ENCODE results near the gene CTNNA2.

The CTNNA2 gene

GRCh38 chr2:80351231-80351630 lies 838.4 kb downstream of the CTNNA2 start:
- DNase-seq: no peak

GRCh38 chr2:80354858-80355257 lies 842.0 kb downstream of the CTNNA2 start:
- no peak for DNase-seq

GRCh38 chr2:80361904-80362303 lies 849.1 kb downstream of the CTNNA2 start:
- no peak for DNase-seq

- DNase-seq: no peak
Observed at GRCh38 chr2:80363330-80363729, 850.5 kb downstream of the CTNNA2 start.

GRCh38 chr2:80363791-80364349 lies 851.0 kb downstream of the CTNNA2 start:
- DNase-seq: no peak

- DNase-seq: no peak
Observed at GRCh38 chr2:80364524-80365212, 851.8 kb downstream of the CTNNA2 start.

GRCh38 chr2:80365762-80366161 lies 852.9 kb downstream of the CTNNA2 start:
- DNase-seq: no peak

- no peak for DNase-seq
Observed at GRCh38 chr2:80370375-80371009, 857.6 kb downstream of the CTNNA2 start.

DNA sequence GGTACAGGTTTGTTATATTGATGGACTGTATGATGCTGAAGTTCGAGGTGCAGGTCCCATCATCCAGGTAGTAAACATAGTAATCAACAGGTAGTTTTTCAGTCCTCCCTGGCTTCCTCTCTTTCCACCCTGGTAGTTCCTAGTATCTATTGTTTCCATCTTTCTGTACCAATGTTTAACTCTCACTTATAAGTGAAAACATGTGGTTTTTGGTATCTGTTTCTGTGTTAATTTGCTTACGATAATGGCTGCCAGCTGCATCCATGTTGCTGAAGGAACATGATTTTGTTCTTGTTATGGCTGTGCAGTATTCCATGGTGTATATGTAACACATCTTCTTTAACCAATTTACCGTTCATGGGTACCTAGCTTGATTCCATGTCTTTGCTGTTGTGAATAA lies 861.3 kb downstream of the CTNNA2 start:
- DNase-seq: no peak

GRCh38 chr2:80377071-80377470 lies 864.2 kb downstream of the CTNNA2 start:
- no peak for DNase-seq

GRCh38 chr2:80380736-80381135 lies 867.9 kb downstream of the CTNNA2 start:
- DNase-seq: no peak

- no peak for DNase-seq
Observed at GRCh38 chr2:80381666-80382065, 868.8 kb downstream of the CTNNA2 start.

DNA sequence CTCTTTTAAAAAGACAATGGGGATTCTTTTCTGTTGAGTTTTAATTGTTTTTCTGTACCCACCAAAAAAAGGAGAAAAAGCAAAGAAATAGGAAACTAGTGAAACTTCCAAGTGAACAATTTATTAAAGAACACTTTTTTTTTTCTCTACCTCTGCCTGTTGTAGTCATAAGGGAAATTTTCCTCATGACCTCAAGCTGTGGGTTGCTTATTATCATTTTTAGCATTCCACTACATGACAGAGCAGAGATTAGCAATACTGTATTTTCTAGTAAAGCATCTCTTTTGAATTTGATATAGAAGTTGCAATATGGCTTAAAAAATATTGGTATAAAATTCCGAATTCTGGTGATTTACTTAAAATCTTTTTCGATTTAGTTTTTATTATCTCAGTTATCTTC lies 879.6 kb downstream of the CTNNA2 start:
- DNase-seq: no peak

- DNase-seq: no peak
Observed at GRCh38 chr2:80393991-80394390, 881.1 kb downstream of the CTNNA2 start.

DNA sequence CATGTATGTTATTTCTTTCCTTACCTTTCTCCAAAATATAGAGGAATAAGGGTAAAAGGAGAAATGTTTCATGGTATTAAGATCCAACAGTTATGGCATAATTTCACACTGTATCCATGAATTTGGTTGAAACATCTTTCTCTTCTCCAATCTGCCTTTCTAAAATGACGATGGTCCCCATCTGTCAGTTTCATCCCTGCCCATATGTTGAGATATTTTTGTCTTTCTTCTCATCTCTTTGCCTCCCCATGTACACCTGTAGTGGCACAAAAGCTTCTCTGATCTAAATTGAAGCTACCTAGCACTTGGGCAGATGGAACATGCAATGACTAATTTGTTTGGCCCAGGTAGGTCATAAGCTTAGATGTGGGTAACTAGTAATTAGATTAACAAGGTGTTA lies 882.4 kb downstream of the CTNNA2 start:
- no peak for DNase-seq

DNA sequence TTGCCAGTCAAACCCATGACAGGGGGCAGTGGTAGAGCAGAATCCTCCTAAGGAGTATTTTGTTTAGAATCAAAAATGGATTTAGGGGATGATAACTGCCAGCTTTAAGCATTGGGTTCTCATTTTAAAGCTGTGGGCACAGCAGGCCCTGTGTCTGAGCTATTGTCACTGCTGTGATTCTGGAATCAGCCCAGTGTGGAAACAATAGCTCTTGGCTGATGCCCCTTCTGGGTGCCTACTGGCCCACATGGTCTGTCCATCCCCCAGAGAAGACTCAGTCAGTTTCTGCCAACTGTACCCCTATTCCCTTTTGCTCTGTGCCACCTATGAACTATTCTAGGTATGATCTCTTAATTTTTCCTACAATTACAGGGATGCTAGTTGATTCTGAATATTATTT lies 883.4 kb downstream of the CTNNA2 start:
- no peak for DNase-seq

- DNase-seq: no peak
Observed at GRCh38 chr2:80403081-80403480, 890.2 kb downstream of the CTNNA2 start.

- DNase-seq: no peak
Observed at GRCh38 chr2:80407377-80407776, 894.5 kb downstream of the CTNNA2 start.

- DNase-seq: no peak
Observed at GRCh38 chr2:80410346-80410745, 897.5 kb downstream of the CTNNA2 start.

GRCh38 chr2:80413136-80413535 lies 900.3 kb downstream of the CTNNA2 start:
- no peak for DNase-seq

- DNase-seq: no peak
Observed at GRCh38 chr2:80417737-80418136, 904.9 kb downstream of the CTNNA2 start.

DNA sequence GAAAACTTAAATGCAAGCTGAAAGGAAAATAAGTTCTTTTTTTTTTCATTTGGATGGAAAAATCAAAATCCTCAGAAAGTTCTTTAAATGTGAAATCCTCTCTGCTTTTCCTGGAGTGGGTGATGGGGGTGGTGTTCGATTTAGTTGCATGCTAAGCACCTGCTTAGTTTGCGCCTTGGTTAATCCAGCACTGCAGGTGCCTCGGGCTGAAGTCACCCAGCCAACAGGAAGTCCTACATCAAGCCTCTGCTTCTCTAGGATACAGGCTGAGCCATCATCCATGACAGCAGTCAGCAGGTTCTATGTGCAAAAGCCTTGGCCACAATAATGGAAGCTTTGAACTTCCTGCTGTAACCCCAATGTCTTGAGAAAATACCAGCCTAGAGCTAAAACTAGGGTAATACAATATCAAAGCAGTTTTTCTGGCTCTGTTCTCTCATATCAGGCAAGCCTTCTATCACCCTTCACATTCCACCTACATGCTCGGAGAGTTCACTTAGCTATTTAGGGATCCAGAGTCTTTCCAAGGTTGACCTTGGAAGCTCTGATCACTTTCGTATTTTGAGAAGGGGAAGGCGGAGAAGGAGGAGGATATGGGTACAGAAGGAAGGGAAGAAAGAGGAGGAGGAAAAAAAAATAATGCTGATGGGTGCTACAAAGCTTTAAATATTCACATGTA lies 907.8 kb downstream of the CTNNA2 start:
- no peak for DNase-seq

DNA sequence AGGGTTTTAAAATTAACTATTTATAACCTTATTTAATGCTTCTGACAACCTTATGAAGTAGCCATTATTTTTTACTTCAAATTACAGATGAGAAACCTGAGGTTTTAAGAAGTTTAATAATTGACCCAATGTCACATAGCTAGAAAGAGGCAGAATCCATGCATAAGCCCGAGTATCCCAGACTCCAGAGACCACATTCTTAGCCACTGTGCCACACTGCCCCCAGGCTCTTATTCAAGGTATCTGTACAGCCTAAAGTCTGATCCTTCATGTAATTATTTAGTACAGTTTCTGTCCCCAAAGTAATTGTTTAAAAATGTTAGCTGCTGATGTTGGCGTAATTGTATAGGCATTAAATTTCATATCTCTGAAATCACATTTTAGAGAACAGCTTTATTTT lies 916.4 kb downstream of the CTNNA2 start:
- no peak for DNase-seq

- no peak for DNase-seq
Observed at GRCh38 chr2:80437959-80438358, 925.1 kb downstream of the CTNNA2 start.
